Measurements from ENCODE around the gene CDKAL1. TPM values are rescaled to one million over a fixed set of nuclear protein-coding genes. Genes with fewer than 3 reads are reported as not detected.

Gene CDKAL1
- total RNA-seq, 1 experiment from 2014 or later = 21.8 TPM

GRCh38 chr6:21095462-21095861, 561.2 kb downstream of the CDKAL1 start:
- H3K27me3 ChIP-seq = no peaks in the 10 kb centered on the region
- no peak overlapping the region for H3K27ac ChIP-seq
- no peak for DNase-seq
- H3K4me1 ChIP-seq = no peaks in the 10 kb centered on the region
- no peak overlapping the region for H3K4me3 ChIP-seq
- H3K36me3 ChIP-seq = no peaks in the 10 kb centered on the region
- H3K9me3 ChIP-seq (replicated peaks) = no peaks in the 10 kb centered on the region

- no peak for DNase-seq
- Histone ChIP-seq H3K36me3 (no peaks in the 10 kb centered on the region), H3K4me1 (no peaks in the 10 kb centered on the region), H3K27ac (no peak overlapping the region), H3K9me3 (replicated peaks) (no peaks in the 10 kb centered on the region), H3K4me3 (no peak overlapping the region), H3K27me3 (no peaks in the 10 kb centered on the region)
These were observed 563.9 kb downstream of the CDKAL1 start for GRCh38 chr6:21098134-21098533.

- H3K9me3 ChIP-seq (replicated peaks) = no peaks in the 10 kb centered on the region
- H3K4me3 ChIP-seq = no peak overlapping the region
- no peaks in the 10 kb centered on the region for H3K36me3 ChIP-seq
- H3K27me3 ChIP-seq = no peaks in the 10 kb centered on the region
- peaks cover under 1% of the 10 kb centered on the region; the same call in 1 of the 2 replicates for H3K4me1 ChIP-seq
- DNase-seq = no peak
- H3K27ac ChIP-seq = no peak overlapping the region
These were observed 564.5 kb downstream of the CDKAL1 start for GRCh38 chr6:21098744-21099143.

DNA sequence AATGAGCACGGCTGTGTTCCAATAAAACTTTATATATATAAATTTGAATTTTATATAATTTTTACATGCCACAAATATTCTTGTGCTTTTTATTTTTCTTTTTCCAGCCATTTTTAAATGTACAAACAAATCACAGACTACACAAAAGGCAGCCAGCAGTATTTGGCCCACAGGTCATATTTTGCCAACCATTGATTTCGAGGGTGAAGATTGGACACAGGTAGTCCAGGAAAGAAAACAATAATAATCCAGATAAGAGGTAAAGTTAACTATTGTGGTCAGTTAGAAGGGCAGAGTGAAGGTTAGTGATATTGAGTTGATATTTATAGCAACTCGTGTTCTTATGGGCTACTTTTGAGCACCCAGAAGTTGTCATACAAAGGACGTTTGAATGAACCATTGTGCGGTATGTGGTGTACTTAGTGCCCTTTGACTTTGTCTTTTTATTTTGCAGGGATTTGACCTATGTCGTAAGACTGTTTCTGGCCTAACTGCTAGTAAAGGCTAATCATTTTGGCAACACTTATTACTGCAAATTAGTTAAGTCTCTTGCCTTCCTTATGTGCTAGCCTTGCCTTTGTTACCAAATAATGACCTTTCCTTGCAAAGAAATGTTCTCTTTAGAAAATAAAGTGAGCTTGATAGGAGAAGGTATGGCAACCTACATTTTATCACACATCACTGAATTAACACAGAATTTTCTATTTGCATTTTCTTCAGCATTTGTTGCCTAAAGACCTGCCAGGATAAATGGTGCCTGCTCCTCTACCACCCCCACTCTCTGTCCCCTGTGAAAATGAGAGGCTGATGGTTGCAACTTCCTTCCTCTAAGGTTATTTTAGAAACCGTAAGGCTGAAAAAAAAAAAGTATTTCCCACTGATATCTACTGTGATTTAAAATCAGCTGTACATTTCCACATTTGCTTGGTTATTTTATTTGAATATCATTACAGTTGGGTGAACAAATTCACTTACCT, 565.4 kb downstream of the CDKAL1 start:
- Histone ChIP-seq H3K4me3 (no peak overlapping the region), H3K9me3 (replicated peaks) (no peaks in the 10 kb centered on the region), H3K27me3 (no peaks in the 10 kb centered on the region), H3K4me1 (peaks cover 4% of the 10 kb centered on the region; the same call in 1 of the 2 replicates), H3K27ac (no peak overlapping the region), H3K36me3 (no peaks in the 10 kb centered on the region)
- no peak for DNase-seq

DNA sequence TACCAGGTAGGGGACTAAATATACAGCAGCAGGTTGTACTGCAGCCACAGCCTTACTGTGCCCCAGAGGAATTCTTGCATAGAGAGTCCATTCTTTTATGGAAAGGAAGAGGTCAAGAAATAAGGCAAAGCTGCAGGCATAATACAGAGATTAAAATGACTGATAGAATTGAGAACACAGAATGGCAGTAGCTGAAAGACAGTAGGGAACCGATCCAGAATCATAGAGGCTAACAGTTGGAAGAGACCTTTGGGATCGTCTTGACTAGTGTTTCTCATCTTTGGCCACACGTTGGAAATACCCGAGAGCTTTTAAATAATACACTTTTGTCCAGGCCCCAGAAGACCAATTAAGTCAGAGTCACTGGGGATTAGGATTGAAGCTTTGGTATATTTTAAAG, 566.7 kb downstream of the CDKAL1 start:
- Histone ChIP-seq H3K4me1 (peaks cover 4% of the 10 kb centered on the region; the same call in 1 of the 2 replicates), H3K27me3 (no peaks in the 10 kb centered on the region), H3K4me3 (no peak overlapping the region), H3K27ac (no peak overlapping the region), H3K36me3 (no peaks in the 10 kb centered on the region), H3K9me3 (replicated peaks) (no peaks in the 10 kb centered on the region)
- DNase-seq = no peak

DNA sequence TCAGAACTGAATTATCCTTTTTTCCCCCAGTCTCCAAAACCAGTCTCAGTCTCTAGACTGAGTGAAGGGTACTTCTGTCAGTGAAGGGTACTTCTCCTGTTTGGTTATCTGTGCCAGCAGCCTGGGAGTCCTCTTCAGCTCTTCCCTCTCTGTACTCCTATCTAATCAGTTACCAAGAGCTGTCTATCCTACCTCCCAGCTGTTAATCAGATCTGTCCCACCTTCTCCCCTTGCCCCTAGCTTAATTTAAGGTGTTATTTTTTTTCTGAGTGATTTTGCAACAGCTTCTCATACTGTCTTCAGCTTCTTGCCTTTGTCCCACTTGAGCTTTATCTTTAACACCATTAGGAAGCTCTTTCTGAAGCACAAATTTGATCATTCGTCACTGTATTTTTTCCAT, 567.4 kb downstream of the CDKAL1 start:
- H3K4me3 ChIP-seq = no peak overlapping the region
- no peaks in the 10 kb centered on the region for H3K36me3 ChIP-seq
- no peaks in the 10 kb centered on the region for H3K27me3 ChIP-seq
- DNase-seq = no peak
- no peak overlapping the region for H3K27ac ChIP-seq
- H3K4me1 ChIP-seq = peaks cover 4% of the 10 kb centered on the region; the same call in 1 of the 2 replicates
- H3K9me3 ChIP-seq (replicated peaks) = no peaks in the 10 kb centered on the region

- H3K27me3 ChIP-seq = no peaks in the 10 kb centered on the region
- H3K36me3 ChIP-seq = no peaks in the 10 kb centered on the region
- no peaks in the 10 kb centered on the region for H3K9me3 ChIP-seq (replicated peaks)
- no peak for DNase-seq
- no peak overlapping the region for H3K27ac ChIP-seq
- peaks cover 4% of the 10 kb centered on the region; the same call in 1 of the 2 replicates for H3K4me1 ChIP-seq
- H3K4me3 ChIP-seq = no peak overlapping the region
These were observed 567.9 kb downstream of the CDKAL1 start for GRCh38 chr6:21102201-21102600.

DNA sequence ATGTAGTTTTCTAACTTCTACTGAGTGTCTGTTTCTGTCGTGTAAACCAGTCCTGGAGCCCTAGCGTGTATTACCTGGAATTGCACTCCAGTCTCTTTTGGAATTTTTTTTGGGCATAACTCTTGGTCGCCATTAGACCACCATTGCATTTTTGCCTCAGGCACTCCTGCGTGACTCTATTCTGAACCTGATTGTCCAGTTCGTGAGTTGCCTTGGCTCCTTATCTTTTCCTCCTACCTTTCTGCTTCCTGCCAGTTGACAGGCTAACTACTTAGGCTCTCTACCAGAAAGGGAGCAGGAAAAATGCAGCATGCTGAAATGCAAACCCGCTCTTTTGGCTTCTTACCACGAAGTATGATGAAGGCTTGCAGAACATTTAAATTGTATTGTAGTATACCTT, 568.4 kb downstream of the CDKAL1 start:
- DNase-seq = no peak
- Histone ChIP-seq H3K4me3 (no peak overlapping the region), H3K36me3 (no peaks in the 10 kb centered on the region), H3K4me1 (peaks cover 4% of the 10 kb centered on the region; the same call in 1 of the 2 replicates), H3K27me3 (no peaks in the 10 kb centered on the region), H3K9me3 (replicated peaks) (no peaks in the 10 kb centered on the region), H3K27ac (no peak overlapping the region)

- no peaks in the 10 kb centered on the region for H3K27me3 ChIP-seq
- peaks cover 4% of the 10 kb centered on the region; the same call in 1 of the 2 replicates for H3K4me1 ChIP-seq
- no peak overlapping the region for H3K27ac ChIP-seq
- H3K4me3 ChIP-seq = no peak overlapping the region
- H3K36me3 ChIP-seq = no peaks in the 10 kb centered on the region
- H3K9me3 ChIP-seq (replicated peaks) = no peaks in the 10 kb centered on the region
- no peak for DNase-seq
These were observed 569.5 kb downstream of the CDKAL1 start for GRCh38 chr6:21103626-21104224.

DNA sequence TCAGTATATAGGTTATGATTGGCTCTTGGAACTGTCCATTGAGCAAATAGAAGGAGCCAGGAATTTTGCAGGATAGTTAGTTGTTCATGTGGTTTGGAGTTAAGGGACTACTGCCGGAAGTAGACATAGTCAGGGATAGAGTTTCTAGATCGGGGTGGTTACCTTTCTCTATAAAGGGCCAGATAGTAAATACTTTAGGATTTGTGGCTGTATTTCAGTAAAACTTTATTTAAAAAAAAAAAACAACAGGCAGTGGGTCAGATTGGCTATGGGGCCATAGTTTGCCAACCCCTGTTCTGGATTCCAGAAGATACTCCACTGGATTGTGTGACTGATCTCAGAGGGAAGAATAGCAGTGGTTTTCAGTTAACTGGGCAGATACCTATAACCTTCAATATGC, 570.0 kb downstream of the CDKAL1 start:
- H3K4me3 ChIP-seq = no peak overlapping the region
- H3K9me3 ChIP-seq (replicated peaks) = no peaks in the 10 kb centered on the region
- H3K27ac ChIP-seq = no peak overlapping the region
- H3K36me3 ChIP-seq = no peaks in the 10 kb centered on the region
- H3K4me1 ChIP-seq = peaks cover 7% of the 10 kb centered on the region
- no peaks in the 10 kb centered on the region for H3K27me3 ChIP-seq
- DNase-seq = no peak

- Histone ChIP-seq H3K4me1 (peaks cover 11% of the 10 kb centered on the region), H3K27ac (no peak overlapping the region), H3K27me3 (no peaks in the 10 kb centered on the region), H3K4me3 (no peak overlapping the region), H3K36me3 (no peaks in the 10 kb centered on the region), H3K9me3 (replicated peaks) (no peaks in the 10 kb centered on the region)
- no peak for DNase-seq
These were observed 573.5 kb downstream of the CDKAL1 start for GRCh38 chr6:21107796-21108195.

- no peak for DNase-seq
- Histone ChIP-seq H3K4me1 (peaks cover 7% of the 10 kb centered on the region), H3K27ac (no peak overlapping the region)
These were observed 575.3 kb downstream of the CDKAL1 start for GRCh38 chr6:21109391-21110178.

DNA sequence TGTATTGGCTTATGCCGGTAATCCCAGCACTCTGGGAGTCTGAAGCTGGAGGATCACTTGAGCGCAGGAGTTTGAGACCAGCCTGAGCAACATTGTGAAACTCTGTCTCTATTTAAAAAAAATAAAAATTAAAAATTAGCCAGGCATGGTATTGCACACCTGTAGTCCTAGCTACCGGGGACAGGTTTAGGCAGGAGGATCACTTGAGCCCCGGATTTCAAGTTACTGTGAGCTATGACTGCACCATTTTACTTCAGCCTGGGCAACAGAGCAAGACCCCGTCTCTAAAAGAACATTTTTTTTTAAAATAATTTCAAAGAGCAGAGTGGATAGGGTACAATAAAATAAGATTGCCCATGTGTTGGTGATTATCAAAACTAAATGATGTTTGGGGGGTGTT, 576.4 kb downstream of the CDKAL1 start:
- Histone ChIP-seq H3K27me3 (no peaks in the 10 kb centered on the region), H3K27ac (no peak overlapping the region), H3K4me1 (peaks cover 7% of the 10 kb centered on the region), H3K9me3 (replicated peaks) (no peaks in the 10 kb centered on the region), H3K4me3 (no peak overlapping the region), H3K36me3 (no peaks in the 10 kb centered on the region)
- no peak for DNase-seq

More at GRCh38 chr6:21109391-21110178, 575.3 kb downstream of the CDKAL1 start:
- Histone ChIP-seq H3K27me3 (no peaks in the 10 kb centered on the region), H3K9me3 (replicated peaks) (no peaks in the 10 kb centered on the region), H3K36me3 (no peaks in the 10 kb centered on the region), H3K4me3 (no peak overlapping the region)

- DNase-seq = no peak
- Histone ChIP-seq H3K36me3 (no peaks in the 10 kb centered on the region), H3K27ac (no peak overlapping the region), H3K9me3 (replicated peaks) (no peaks in the 10 kb centered on the region), H3K4me3 (no peak overlapping the region), H3K27me3 (no peaks in the 10 kb centered on the region), H3K4me1 (peaks cover 7% of the 10 kb centered on the region)
These were observed 577.0 kb downstream of the CDKAL1 start for GRCh38 chr6:21111093-21111725.
